Esophagus muscularis mucosa (tissue), 3 donors: ENCODE data around the gene ZBP1.

Experiments
- CTCF ChIP-seq, 3 experiments: fragments of 200-600 bp in 2 of 3; fragments of 450-650 bp in 1 of 3; sonication (generic) in 2 of 3; IDR thresholded peaks; one replicate each; pipeline ENCODE4 v1.5.1; 2017 to 2019; ENCODE audit warnings: antibody characterized with exemption in 3 of 3, mild to moderate bottlenecking in 2 of 3, moderate library complexity in 1 of 3
- POLR2A ChIP-seq: fragments of 450-650 bp; IDR thresholded peaks from one replicate; pipeline ENCODE4 v1.6.1; 2017; ENCODE audit warnings: antibody characterized with exemption, moderate library complexity, mild to moderate bottlenecking, low read depth
- POLR2AphosphoS5 ChIP-seq, 2 donors: sonication (generic); formaldehyde crosslinking; IDR thresholded peaks; one replicate each; pipeline ENCODE4 v1.6.1; 2017; ENCODE audit warnings: antibody characterized with exemption in 2 of 2

GRCh38 chr20:57615445-57615811 is 4.8 kb downstream of the ZBP1 start:
- TF ChIP-seq POLR2A (no peak), CTCF (IDR thresholded peaks at IDR 0.05) (no peak), POLR2AphosphoS5 (IDR thresholded peaks at IDR 0.05) (no peak)
